HG03558 (cell line): ENCODE measurements around the gene MBTPS2.

Experiments used
- ATAC-seq: cut with Tn5 transposase; IDR thresholded peaks from one replicate; pipeline ENCODE4 v1.9.1; 2021; ENCODE audit warnings: moderate number of reproducible peaks; ENCODE audit not compliant: unreplicated experiment; ENCODE audit errors: extremely low read depth

The MBTPS2 gene

GRCh38 chrX:21932292-21933002, 93.0 kb downstream of the MBTPS2 start:
- ATAC-seq = no peak

GRCh38 chrX:21933077-21933476, 93.7 kb downstream of the MBTPS2 start:
- ATAC-seq = no peak

GRCh38 chrX:21934414-21934813, 95.0 kb downstream of the MBTPS2 start:
- ATAC-seq = no peak
